ENCODE results near the gene PDGFRB.

PDGFRB gene

GRCh38 chr5:150066901-150067396, 88.7 kb downstream of the PDGFRB start:
- DNase-seq (ENCODE audit: low read depth in 2 of 2): no peak

DNA sequence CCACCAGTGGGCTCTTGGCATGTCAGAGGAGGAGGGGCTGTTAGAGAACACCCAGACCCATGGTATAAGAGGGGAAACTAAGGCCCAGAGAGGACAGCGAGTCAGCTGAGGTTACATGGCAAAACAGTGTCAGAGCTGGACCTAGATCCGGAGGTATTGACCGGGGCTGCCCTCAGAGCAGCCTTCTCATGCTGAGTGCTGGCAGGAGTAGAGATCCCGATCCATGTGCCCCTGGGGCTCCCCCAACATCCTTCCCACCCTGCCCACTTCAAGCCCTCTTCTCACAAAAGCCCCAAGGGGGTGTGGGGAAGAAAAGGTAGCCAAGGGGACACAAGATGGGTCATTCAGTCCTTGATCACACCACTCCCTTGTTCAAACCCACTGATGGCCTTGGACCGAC, 89.2 kb downstream of the PDGFRB start:
- no peak for DNase-seq (ENCODE audit: low read depth in 2 of 2)

GRCh38 chr5:150065886-150066285, 89.8 kb downstream of the PDGFRB start:
- no peak for DNase-seq (ENCODE audit: low read depth in 2 of 2)

GRCh38 chr5:150065346-150065745, 90.3 kb downstream of the PDGFRB start:
- DNase-seq (ENCODE audit: low read depth in 2 of 2): no peak

GRCh38 chr5:150064681-150065220, 90.9 kb downstream of the PDGFRB start:
- DNase-seq (ENCODE audit: low read depth in 2 of 2): no peak
